ELR (cell line): ENCODE results near the gene ARFGEF3.

Source experiments
- DNase-seq: peaks from one replicate; pipeline ENCODE4 v3.0.0-alpha.2; 2015; ENCODE audit warnings: low read depth

The ARFGEF3 gene

GRCh38 chr6:138240476-138241245, 78.9 kb downstream of the ARFGEF3 start:
- DNase-seq = peak; percentile 59

- no peak for DNase-seq
Measured at GRCh38 chr6:138241381-138241780, 79.6 kb downstream of the ARFGEF3 start.

- no peak for DNase-seq
Measured at GRCh38 chr6:138241934-138242333, 80.2 kb downstream of the ARFGEF3 start.

- no peak for DNase-seq
Measured at GRCh38 chr6:138242987-138243592, 81.4 kb downstream of the ARFGEF3 start.

- DNase-seq = no peak
Measured at GRCh38 chr6:138245751-138246150, 84.0 kb downstream of the ARFGEF3 start.

- peak; percentile 23 for DNase-seq
Measured at GRCh38 chr6:138246650-138247440, 85.1 kb downstream of the ARFGEF3 start.

- no peak for DNase-seq
Measured at GRCh38 chr6:138248011-138248410, 86.3 kb downstream of the ARFGEF3 start.

- DNase-seq = no peak
Measured at GRCh38 chr6:138248878-138249277, 87.1 kb downstream of the ARFGEF3 start.

GRCh38 chr6:138250053-138250452, 88.3 kb downstream of the ARFGEF3 start:
- DNase-seq = no peak

- peak; percentile 58 for DNase-seq
Measured at GRCh38 chr6:138250513-138251247, 88.9 kb downstream of the ARFGEF3 start.

GRCh38 chr6:138253731-138254130, 92.0 kb downstream of the ARFGEF3 start:
- no peak for DNase-seq

GRCh38 chr6:138255443-138255842, 93.7 kb downstream of the ARFGEF3 start:
- DNase-seq = no peak

- no peak for DNase-seq
Measured at GRCh38 chr6:138257638-138258040, 95.9 kb downstream of the ARFGEF3 start.

GRCh38 chr6:138258197-138258596, 96.5 kb downstream of the ARFGEF3 start:
- DNase-seq = no peak

- DNase-seq = no peak
Measured at GRCh38 chr6:138258991-138259390, 97.3 kb downstream of the ARFGEF3 start.

- DNase-seq = no peak
Measured at GRCh38 chr6:138261116-138261780, 99.5 kb downstream of the ARFGEF3 start.

GRCh38 chr6:138263963-138264362, 102.2 kb downstream of the ARFGEF3 start:
- DNase-seq = no peak

- no peak for DNase-seq
Measured at GRCh38 chr6:138264372-138264880, 102.7 kb downstream of the ARFGEF3 start.

- DNase-seq = no peak
Measured at GRCh38 chr6:138266095-138266494, 104.4 kb downstream of the ARFGEF3 start.

GRCh38 chr6:138267971-138268895, 106.5 kb downstream of the ARFGEF3 start:
- DNase-seq = no peak
